ES-I3 (cell line): Measurements from ENCODE around the gene ADGRL3.
"Not testable (repeated sequence)": the region's sequence is repeated elsewhere in the genome, so short reads cannot be mapped to it uniquely, and the experiment has no call there.

ENCODE experiments used
- H3K36me3 ChIP-seq: 2 replicates; pipeline ENCODE4 v1.6.1; 2013; ENCODE audit warnings: mild to moderate bottlenecking, low read length, control low read depth, moderate library complexity; ENCODE audit not compliant: insufficient read depth
- H3K4me1 ChIP-seq: 2 replicates; pipeline ENCODE4 v1.6.1; 2013; ENCODE audit warnings: mild to moderate bottlenecking, control low read depth, low read length; ENCODE audit not compliant: insufficient read depth
- H3K9ac ChIP-seq: 2 replicates; pipeline ENCODE4 v1.6.1; 2013; ENCODE audit warnings: low read depth, mild to moderate bottlenecking, low read length, moderate library complexity
- H3K9me3 ChIP-seq: 2 replicates; pipeline ENCODE4 v1.6.1; 2013; ENCODE audit warnings: mild to moderate bottlenecking, low read length, moderate library complexity; ENCODE audit not compliant: control insufficient read depth, insufficient read depth

Gene ADGRL3

GRCh38 chr4:61820136-61820535 is 620.0 kb downstream of the ADGRL3 start:
- Histone ChIP-seq H3K4me1 (no peaks in the 10 kb centered on the region), H3K36me3 (no peaks in the 10 kb centered on the region), H3K9me3 (no peaks in the 10 kb centered on the region), H3K9ac (no peak overlapping the region)

GRCh38 chr4:61824454-61824853 is 624.3 kb downstream of the ADGRL3 start:
- H3K9me3 ChIP-seq = no peaks in the 10 kb centered on the region
- no peaks in the 10 kb centered on the region for H3K36me3 ChIP-seq
- H3K9ac ChIP-seq = no peak overlapping the region

GRCh38 chr4:61827907-61828391 is 627.8 kb downstream of the ADGRL3 start:
- Histone ChIP-seq H3K36me3 (no peaks in the 10 kb centered on the region), H3K9ac (no peak overlapping the region), H3K9me3 (no peaks in the 10 kb centered on the region), H3K4me1 (peaks cover 9% of the 10 kb centered on the region)

More at GRCh38 chr4:61824454-61824853, 624.3 kb downstream of the ADGRL3 start:
- peaks cover 3% of the 10 kb centered on the region for H3K4me1 ChIP-seq

GRCh38 chr4:61828960-61829359 is 628.8 kb downstream of the ADGRL3 start:
- H3K36me3 ChIP-seq = no peaks in the 10 kb centered on the region
- peaks cover 9% of the 10 kb centered on the region for H3K4me1 ChIP-seq
- H3K9me3 ChIP-seq = no peaks in the 10 kb centered on the region
- no peak overlapping the region for H3K9ac ChIP-seq

GRCh38 chr4:61831987-61832386 is 631.9 kb downstream of the ADGRL3 start:
- no peaks in the 10 kb centered on the region for H3K9me3 ChIP-seq
- H3K9ac ChIP-seq = no peak overlapping the region
- peaks cover 20% of the 10 kb centered on the region for H3K4me1 ChIP-seq
- H3K36me3 ChIP-seq = no peaks in the 10 kb centered on the region

- Histone ChIP-seq H3K9ac (no peak overlapping the region), H3K4me1 (peaks cover 39% of the 10 kb centered on the region), H3K36me3 (no peaks in the 10 kb centered on the region), H3K9me3 (no peaks in the 10 kb centered on the region)
Measured at GRCh38 chr4:61837395-61837794, 637.3 kb downstream of the ADGRL3 start.

GRCh38 chr4:61838072-61838471 is 637.9 kb downstream of the ADGRL3 start:
- Histone ChIP-seq H3K9me3 (no peaks in the 10 kb centered on the region), H3K9ac (no peak overlapping the region), H3K4me1 (peaks cover 37% of the 10 kb centered on the region), H3K36me3 (no peaks in the 10 kb centered on the region)

- H3K9me3 ChIP-seq = no peaks in the 10 kb centered on the region
- no peaks in the 10 kb centered on the region for H3K36me3 ChIP-seq
- no peak overlapping the region for H3K9ac ChIP-seq
- peaks cover 29% of the 10 kb centered on the region for H3K4me1 ChIP-seq
Measured at GRCh38 chr4:61841714-61842113, 641.6 kb downstream of the ADGRL3 start.

GRCh38 chr4:61851126-61851525 is 651.0 kb downstream of the ADGRL3 start:
- no peaks in the 10 kb centered on the region; the same call in 1 of the 2 replicates for H3K9me3 ChIP-seq
- no peaks in the 10 kb centered on the region for H3K36me3 ChIP-seq
- no peak overlapping the region for H3K9ac ChIP-seq
- peaks cover 17% of the 10 kb centered on the region for H3K4me1 ChIP-seq

- H3K9me3 ChIP-seq, H3K36me3 ChIP-seq, H3K9ac ChIP-seq: not testable (repeated sequence)
- peaks cover 17% of the 10 kb centered on the region for H3K4me1 ChIP-seq
Measured at GRCh38 chr4:61852105-61852504, 652.0 kb downstream of the ADGRL3 start.

- Histone ChIP-seq H3K9ac (no peak overlapping the region), H3K4me1 (peaks cover 17% of the 10 kb centered on the region), H3K9me3 (no peaks in the 10 kb centered on the region), H3K36me3 (no peaks in the 10 kb centered on the region)
Measured at GRCh38 chr4:61853041-61853440, 652.9 kb downstream of the ADGRL3 start.

GRCh38 chr4:61860376-61860775 is 660.2 kb downstream of the ADGRL3 start:
- Histone ChIP-seq H3K9me3 (no peaks in the 10 kb centered on the region), H3K9ac (no peak overlapping the region), H3K4me1 (no peaks in the 10 kb centered on the region), H3K36me3 (no peaks in the 10 kb centered on the region)

- H3K9me3 ChIP-seq = no peaks in the 10 kb centered on the region
- peaks cover 8% of the 10 kb centered on the region for H3K4me1 ChIP-seq
- H3K9ac ChIP-seq = no peak overlapping the region
- no peaks in the 10 kb centered on the region for H3K36me3 ChIP-seq
Measured at GRCh38 chr4:61864286-61864685, 664.2 kb downstream of the ADGRL3 start.

GRCh38 chr4:61866378-61867030 is 666.4 kb downstream of the ADGRL3 start:
- H3K9ac ChIP-seq = no peak overlapping the region
- no peaks in the 10 kb centered on the region for H3K36me3 ChIP-seq
- H3K9me3 ChIP-seq = no peaks in the 10 kb centered on the region
- H3K4me1 ChIP-seq = peaks cover 8% of the 10 kb centered on the region

- Histone ChIP-seq H3K36me3 (no peaks in the 10 kb centered on the region), H3K9ac (no peak overlapping the region), H3K9me3 (no peaks in the 10 kb centered on the region), H3K4me1 (no peaks in the 10 kb centered on the region; the same call in 1 of the 2 replicates)
Measured at GRCh38 chr4:61872983-61873382, 672.9 kb downstream of the ADGRL3 start.
